Stimulated activated CD4-positive, alpha-beta T cell treated with anti-CD3 and anti-CD28 coated beads, TNF-alpha, amount 100 ng/mL, for 24 hours (primary cell): Measurements from ENCODE around the gene MON1B.

Experiments
- DNase-seq, 3 experiments: peaks; one replicate each; pipeline ENCODE4 v3.0.0-alpha.2; 2020; ENCODE audit warnings: low read depth in 3 of 3

The MON1B gene

GRCh38 chr16:77246150-77246549, 55.2 kb downstream of the MON1B start:
- no peak for DNase-seq

GRCh38 chr16:77250400-77250799, 59.4 kb downstream of the MON1B start:
- no peak for DNase-seq
